Amniotic epithelial cell (primary cell): Measurements from ENCODE around the gene SP8.
"Not testable (repeated sequence)": the region's sequence is repeated elsewhere in the genome, so short reads cannot be mapped to it uniquely, and the experiment has no call there.

Source experiments
- DNase-seq: peaks from one replicate; pipeline ENCODE4 v3.0.0-alpha.2; 2010; ENCODE audit warnings: low read depth

Gene SP8

GRCh38 chr7:20786779-20787659 is at the start of gene SP8:
TSS of gene SP8 (minus strand) at chr7:20786886. CDS start at chr7:20786798, 88 bp downstream.
- peak; percentile 13 for DNase-seq

DNA sequence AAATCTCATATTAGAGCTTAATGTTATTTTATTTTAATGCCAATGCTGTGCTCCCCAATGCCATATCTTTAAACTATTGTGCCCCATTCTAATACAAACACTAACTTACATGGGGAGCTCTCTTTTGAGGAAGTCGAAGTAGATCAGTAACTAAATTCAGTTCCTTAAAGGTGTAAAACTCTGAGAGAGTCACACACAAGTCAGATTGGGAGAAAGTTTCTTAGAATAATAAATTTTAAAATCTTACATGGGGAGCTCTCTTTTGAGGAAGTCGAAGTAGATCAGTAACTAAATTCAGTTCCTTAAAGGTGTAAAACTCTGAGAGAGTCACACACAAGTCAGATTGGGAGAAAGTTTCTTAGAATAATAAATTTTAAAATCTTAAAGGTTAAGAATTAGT is 49.7 kb upstream of the SP8 start:
- DNase-seq = not testable (repeated sequence)

DNA sequence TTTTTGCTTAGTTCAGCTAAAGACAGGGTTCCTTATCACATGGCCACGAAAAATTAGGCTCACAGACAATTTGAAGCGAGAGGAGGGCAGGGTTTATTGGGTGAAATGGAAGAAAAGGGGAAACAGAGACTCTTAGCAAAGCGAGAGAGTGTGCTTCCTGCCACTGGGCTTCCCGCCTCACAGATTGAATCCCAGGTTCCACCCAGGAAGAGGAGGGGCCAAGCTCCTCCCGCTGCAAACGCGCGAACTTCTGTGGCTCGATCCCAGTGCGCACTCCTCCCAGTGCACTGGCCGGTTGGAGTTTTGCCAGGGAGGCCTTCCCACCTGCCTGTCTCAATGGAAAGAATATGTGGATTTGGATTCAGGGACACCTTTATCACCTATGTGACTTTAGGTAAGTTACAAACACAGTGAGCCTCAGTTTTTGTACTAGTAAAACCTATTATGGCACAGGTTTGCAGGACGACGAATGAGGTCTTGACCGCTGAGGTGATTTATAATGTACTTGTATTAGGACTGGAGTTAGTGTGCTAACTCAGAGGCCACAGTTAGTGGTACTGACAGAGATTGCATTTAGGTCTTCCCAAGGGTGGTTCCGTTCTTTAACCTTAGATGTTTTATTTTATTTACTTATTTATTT is 48.5 kb upstream of the SP8 start:
- no peak for DNase-seq

GRCh38 chr7:20834656-20835055 is 48.0 kb upstream of the SP8 start:
- DNase-seq = no peak

- no peak for DNase-seq
Measured at GRCh38 chr7:20831956-20832355, 45.3 kb upstream of the SP8 start.

DNA sequence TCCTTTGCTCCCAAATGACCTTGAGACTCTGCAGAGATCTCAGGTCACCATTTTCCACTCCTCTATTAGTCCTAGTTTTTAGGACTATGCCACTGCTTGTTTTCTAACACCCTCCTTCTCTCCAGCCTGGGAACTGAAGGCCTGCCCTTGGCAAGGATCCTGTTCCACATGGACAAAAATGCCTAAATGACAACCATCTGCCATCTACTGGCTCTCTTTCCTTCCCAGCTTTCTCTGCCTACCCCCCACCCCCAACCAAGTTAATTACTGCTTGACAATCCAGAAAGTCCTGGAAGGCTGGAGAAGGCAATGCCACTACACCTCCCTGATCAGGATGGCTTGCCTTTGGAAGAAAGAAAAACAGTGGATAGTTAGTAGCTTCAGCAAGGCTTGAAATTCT is 44.8 kb upstream of the SP8 start:
- no peak for DNase-seq

DNA sequence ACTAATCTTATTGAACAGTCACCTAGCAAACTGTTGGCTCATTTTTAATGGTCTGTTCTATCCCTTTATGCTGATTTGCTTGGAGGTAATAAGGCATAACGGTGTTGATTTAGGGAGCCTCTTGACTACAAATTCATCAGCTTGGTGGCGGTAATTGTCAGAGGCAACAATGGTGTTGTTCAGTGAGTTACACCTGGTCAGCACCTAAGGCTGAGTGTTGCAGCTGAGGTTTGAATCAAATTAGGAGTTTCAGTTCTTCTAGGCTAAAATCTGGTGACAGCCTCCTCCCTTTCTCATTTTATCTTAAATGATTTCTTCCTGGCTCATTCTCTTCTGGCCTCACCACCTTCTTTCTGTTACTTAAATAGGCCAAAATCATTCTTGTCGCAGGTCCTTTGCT is 42.3 kb upstream of the SP8 start:
- DNase-seq = no peak

- DNase-seq = no peak
Measured at GRCh38 chr7:20827172-20827571, 40.5 kb upstream of the SP8 start.

GRCh38 chr7:20826243-20826642 is 39.6 kb upstream of the SP8 start:
- DNase-seq = no peak

DNA sequence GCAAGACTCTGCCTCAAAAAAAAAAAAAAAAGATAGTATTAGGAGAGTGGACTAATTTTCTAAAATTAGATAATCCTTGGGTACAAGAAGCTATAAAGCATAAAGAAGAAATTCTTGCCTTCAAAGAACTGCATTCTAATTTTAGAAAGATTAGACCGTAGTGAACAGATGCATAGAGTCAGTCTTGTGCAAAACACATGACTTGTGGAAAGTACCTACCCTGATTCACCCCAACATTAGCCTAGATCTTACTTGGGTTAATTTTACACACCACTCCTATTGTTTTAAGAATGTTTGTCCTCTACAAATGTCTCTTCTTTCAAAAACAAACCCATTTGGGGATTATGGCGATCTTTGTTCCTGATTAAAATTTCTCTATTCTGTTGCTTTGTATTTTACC is 38.9 kb upstream of the SP8 start:
- no peak for DNase-seq

GRCh38 chr7:20821390-20821789 is 34.7 kb upstream of the SP8 start:
- DNase-seq = not testable (repeated sequence)

GRCh38 chr7:20816372-20816959 is 29.8 kb upstream of the SP8 start:
- no peak for DNase-seq

- no peak for DNase-seq
Measured at GRCh38 chr7:20804345-20804744, 17.7 kb upstream of the SP8 start.

- DNase-seq = no peak
Measured at GRCh38 chr7:20799566-20800366, 13.1 kb upstream of the SP8 start.

DNA sequence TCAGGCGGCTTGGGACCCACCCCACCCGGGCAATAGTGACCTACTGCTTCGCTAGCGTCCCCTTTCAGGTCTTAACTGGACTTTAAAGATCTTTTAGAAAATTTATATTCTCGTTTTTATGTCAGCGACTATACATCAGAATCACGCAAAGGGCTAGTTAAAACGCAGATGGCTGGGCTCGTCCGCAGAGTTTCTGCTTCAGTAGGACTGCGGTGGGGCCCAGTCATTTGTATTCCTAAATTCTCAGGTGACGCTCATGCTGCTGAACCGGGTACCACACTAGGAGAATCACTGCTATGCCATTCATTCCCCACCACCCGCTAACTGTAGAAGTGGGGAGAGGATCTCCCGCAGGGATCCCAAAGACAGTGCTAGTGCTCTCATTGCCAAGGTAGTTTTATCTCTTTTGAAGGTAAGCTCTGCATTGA is 12.0 kb upstream of the SP8 start:
- DNase-seq = no peak

GRCh38 chr7:20798081-20798693 is 11.5 kb upstream of the SP8 start:
- peak; percentile 11 for DNase-seq

DNA sequence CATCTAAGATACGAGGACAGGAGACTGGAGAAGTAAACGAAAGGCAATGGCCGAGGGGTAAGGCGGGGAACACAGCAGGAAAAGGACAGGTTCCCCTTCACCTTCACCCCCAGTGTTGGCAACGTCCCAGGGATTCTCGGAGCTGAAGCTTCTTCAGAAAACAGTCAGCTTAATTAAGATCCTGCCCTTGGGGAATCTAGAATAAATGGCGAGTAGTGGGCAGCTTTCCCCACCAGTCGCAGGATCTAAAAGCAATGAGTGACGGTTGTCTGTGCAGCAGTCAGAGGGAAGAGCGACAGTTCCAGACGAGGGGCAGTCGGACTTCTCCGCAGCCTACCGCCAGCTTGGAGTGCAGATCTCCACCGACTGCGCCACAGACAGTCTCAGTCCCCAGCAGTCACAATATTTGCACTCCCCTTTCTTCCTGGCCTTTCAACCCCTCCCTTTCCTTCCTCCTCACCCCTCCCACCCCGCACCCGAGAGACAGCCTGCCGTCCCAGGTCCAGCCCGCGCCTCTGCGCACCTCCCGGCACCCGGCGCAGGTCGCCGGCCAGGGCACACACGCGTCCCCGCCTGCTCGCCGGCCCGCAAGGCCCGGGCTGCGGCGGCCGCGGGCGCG is 10.9 kb upstream of the SP8 start:
- DNase-seq = no peak

- DNase-seq = no peak
Measured at GRCh38 chr7:20797042-20797461, 10.4 kb upstream of the SP8 start.

DNA sequence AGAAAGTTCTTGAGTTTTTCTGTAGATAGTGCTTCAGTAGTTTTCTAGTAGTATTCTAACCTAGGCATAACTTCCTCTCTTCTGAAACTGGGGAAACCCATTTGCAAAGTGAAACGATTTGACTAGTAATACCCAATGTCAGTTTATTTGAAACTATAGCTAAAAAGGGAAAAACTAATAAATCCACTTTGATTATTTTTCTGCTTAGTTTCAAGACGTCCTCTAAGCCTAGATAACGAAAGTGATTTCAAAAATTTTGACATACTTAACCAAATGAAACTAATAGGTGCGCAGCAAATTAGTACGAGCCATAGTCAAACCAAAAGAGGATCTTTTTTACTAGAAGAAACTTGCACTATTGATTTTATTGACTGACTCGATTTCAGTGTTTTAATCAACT is 9.8 kb upstream of the SP8 start:
- DNase-seq = no peak

GRCh38 chr7:20795881-20796280 is 9.2 kb upstream of the SP8 start:
- no peak for DNase-seq

GRCh38 chr7:20795361-20795760 is 8.7 kb upstream of the SP8 start:
- no peak for DNase-seq
